ENCODE measurements around the gene FGFR2. TPM values are rescaled to one million over a fixed set of nuclear protein-coding genes. Genes with fewer than 3 reads are reported as not detected.

FGFR2 gene
- total RNA-seq, 1 experiment from 2014 or later: 47.1 TPM

DNA sequence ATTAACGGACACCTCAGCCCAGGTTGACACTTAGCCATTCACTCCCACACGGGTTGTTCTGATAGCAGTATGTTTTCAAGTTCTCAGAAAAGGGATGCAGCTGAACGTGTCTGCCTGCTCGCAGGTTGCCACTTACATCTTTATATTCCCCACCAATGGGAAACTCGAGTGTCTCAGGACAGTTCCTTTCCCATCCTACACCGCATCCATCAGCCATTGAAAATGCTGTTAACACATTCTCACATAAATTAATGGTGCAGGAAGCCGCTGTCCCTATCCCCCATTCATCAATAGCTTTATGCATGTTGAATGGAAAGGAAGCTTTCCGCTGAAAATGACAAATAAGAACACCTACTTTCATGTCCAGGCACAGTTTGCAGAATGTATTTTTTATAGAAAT, 1.7 kb upstream of the FGFR2 start:
- DNase-seq: no peak
- H3K27me3 ChIP-seq (ENCODE audit: control insufficient read depth, insufficient read depth, low read length): peaks cover 3% of the 10 kb centered on the region; the same call in 1 of the 2 replicates
- no peak overlapping the region for H3K4me3 ChIP-seq (ENCODE audit: insufficient read depth, low read depth, low read length)
- H3K36me3 ChIP-seq (replicated peaks; ENCODE audit: control insufficient read depth, insufficient read depth, low read length): no peaks in the 10 kb centered on the region; the same call in 1 of the 2 replicates

DNA sequence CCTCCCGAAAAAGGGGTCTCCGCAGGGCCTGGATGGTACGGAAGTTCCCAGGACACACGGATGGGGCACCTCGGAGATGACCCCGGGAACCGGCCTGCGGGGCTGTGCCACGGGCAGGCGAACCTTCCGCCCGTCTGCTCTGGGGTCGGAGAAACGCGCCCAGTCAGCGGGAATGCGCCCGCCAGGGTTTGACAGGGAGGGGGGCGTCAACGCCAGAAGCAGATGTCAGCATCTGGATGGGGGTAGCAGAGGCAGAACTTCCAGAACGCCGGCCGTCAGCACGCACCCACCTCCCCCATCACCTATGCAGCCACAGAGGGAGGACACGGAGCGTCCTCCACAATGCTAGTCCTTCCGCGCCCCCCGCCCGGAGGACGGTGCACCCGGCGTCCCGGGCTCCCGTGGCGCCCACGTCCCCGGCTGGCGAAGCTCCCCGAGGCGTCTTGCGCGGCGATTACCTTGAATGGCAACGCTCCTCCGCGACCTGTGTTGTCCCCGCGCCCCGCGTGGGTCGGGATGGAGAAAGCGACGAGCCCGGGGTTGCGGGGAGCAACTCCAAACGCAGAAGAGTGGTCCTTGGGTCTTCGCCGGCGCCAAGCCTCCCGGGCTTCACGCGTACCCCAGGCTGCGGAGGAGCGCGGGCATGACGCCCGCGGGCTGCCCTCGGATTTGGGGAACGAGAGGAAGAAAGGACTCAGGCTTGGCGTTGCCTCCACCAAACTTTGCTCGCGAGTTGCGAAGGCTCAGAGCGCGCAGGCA, 561 bp downstream of the FGFR2 start:
- DNase-seq: peak; percentile 79
- Histone ChIP-seq H3K4me3 (ENCODE audit: insufficient read depth, low read depth, low read length) (peak overlapping the region; percentile 99), H3K27me3 (ENCODE audit: control insufficient read depth, insufficient read depth, low read length) (peaks cover 3% of the 10 kb centered on the region; the same call in 1 of the 2 replicates), H3K36me3 (replicated peaks; ENCODE audit: control insufficient read depth, insufficient read depth, low read length) (peaks cover 15% of the 10 kb centered on the region)

DNA sequence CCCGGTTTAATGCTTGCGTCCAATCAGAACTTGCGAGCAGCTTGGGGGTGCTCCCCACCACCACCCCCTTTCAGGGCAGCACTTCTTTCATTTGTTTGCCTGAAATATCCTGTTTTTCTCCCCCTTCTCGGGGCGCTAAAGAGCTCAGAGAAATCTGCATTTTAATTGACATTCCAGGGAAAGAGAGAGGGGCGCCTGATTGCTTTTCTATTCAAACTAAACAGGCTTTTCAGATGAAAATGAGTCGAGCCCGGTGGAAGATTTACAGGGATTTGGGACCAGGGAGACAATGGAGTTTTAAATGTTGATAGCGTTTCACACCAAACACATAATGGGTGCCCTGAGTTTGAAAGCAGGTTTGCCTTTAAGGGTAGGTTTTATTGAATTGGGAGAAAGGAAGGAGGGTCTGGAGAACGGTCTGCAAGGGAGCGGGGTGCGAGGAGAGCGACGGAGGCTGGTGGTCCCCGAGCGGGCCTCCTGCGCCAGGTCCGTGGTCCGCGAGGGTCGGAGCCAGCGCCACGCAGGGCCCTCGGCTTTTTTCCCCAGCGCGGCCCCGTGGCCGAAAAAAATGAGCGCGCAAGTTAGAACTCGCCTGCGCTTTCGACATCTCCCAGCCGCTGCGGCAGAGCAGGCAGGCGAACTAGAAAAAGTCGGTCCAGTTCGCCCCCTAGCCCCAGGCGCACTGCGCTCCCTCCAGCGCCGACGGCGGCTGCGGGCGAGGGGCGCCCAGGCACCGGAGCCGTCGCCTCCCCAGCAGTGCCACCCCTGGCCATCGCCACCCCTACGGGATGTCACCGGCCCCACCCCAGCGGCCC, 1.3 kb downstream of the FGFR2 start:
- peak; percentile 89 for DNase-seq
- H3K4me3 ChIP-seq (ENCODE audit: insufficient read depth, low read depth, low read length): peak overlapping the region; percentile 99
- H3K27me3 ChIP-seq (ENCODE audit: control insufficient read depth, insufficient read depth, low read length): peaks cover 3% of the 10 kb centered on the region; the same call in 1 of the 2 replicates
- H3K36me3 ChIP-seq (replicated peaks; ENCODE audit: control insufficient read depth, insufficient read depth, low read length): peaks cover 21% of the 10 kb centered on the region

DNA sequence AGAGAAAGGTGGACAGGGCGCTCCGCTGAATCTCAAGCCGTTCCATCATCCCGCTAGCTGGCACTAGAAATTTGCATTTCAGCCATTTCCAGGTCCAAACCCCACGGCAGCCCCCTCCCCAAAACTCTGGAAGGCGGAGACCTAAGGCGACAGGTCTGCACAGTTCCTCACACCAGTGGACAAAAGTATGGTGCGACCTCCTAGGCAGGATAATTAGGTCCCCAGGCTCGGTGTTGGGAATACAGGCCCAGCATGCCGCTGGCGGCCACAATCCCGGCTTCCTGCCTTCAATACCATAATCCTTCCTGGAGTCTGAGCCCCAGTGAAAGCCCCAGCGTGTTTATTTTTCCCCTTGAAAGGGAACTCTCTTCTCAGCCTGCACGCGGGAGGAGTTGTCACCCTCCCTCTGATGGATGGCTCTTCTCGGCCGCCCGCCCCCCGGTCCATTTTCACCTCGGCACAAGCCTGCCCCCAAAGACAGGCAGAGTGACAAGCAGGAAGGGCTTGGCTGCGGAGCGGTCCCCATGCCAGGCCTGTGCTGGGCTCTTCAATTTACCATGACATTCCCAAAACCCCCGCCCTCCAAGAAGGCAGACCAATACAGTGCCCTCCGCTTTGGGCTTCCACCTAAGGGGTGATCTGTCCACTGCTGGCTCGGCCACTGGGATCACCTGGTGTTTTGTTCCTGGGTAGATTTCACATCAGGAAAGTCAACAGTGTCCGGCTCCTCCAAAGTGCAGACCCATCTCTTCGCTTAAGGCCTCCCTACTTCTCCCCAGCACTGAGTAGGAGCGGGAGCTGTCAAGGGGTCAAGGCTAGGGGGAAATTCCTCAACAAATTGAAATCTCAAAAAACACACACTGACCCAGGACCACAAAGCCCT, 2.2 kb downstream of the FGFR2 start:
- peak; percentile 74 for DNase-seq
- Histone ChIP-seq H3K27me3 (ENCODE audit: control insufficient read depth, insufficient read depth, low read length) (peaks cover 2% of the 10 kb centered on the region; the same call in 1 of the 2 replicates), H3K4me3 (ENCODE audit: insufficient read depth, low read depth, low read length) (peak overlapping the region; percentile 99), H3K36me3 (replicated peaks; ENCODE audit: control insufficient read depth, insufficient read depth, low read length) (peaks cover 21% of the 10 kb centered on the region)

DNA sequence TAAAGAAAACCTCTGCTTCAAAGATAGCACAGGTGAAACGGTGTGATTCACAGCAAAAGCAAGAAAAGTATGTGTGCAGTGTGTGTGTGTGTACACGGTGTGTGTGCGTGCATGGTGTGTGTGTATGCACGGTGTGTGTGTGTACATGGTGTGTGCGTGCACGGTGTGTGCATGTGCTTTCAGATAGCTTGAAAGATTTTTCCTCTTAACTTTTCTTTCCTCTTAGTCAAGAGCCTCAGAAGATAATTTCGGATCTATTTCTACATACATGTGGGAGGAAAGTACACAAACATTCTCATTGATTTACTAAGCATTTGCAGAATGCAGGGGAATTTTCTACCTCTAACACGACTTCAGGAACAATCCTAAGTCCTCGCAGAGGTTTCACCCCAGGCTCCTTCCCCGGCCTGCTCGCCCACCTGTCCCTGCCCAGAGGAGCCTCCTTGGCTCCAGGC, 2.9 kb downstream of the FGFR2 start:
- H3K4me3 ChIP-seq (ENCODE audit: insufficient read depth, low read depth, low read length): peak overlapping the region; percentile 99
- peaks cover 21% of the 10 kb centered on the region for H3K36me3 ChIP-seq (replicated peaks; ENCODE audit: control insufficient read depth, insufficient read depth, low read length)
- DNase-seq: no peak
- H3K27me3 ChIP-seq (ENCODE audit: control insufficient read depth, insufficient read depth, low read length): peaks cover 2% of the 10 kb centered on the region; the same call in 1 of the 2 replicates

DNA sequence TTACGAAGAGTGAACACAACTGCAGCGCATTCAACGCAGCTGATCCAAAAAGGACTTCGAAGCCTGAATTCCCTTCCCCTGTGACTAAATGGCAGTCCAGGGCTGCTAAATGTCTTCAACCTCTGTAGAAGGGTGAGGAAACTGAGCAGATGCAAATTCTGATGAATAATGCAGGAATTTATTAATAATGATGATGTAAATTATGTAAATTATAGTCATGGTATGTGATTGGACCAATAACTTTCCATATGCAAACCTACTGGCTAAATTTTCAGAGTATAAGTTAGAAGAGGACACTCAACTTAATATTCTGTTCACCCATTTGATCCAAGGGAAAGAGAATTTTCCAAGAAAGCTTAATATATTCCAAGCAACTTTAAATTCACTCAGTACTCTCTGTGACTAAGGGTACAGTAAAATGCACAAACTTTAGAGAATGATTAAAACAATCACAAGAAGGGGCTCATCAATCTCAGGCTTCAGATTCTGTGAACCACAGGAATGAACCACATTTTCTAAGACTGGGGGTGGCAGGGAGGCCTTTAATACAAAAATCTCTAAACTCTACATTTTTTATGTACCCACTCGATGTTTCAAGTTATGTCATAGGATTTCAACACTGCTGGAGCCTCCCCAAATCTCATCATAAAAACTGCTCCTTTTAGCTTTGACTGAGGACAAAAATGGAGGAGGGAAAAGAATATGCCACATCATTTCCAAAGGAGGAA, 3.5 kb downstream of the FGFR2 start:
- Histone ChIP-seq H3K27me3 (ENCODE audit: control insufficient read depth, insufficient read depth, low read length) (peaks cover 2% of the 10 kb centered on the region; the same call in 1 of the 2 replicates), H3K4me3 (ENCODE audit: insufficient read depth, low read depth, low read length) (no peak overlapping the region), H3K36me3 (replicated peaks; ENCODE audit: control insufficient read depth, insufficient read depth, low read length) (peaks cover 21% of the 10 kb centered on the region)
- no peak for DNase-seq

DNA sequence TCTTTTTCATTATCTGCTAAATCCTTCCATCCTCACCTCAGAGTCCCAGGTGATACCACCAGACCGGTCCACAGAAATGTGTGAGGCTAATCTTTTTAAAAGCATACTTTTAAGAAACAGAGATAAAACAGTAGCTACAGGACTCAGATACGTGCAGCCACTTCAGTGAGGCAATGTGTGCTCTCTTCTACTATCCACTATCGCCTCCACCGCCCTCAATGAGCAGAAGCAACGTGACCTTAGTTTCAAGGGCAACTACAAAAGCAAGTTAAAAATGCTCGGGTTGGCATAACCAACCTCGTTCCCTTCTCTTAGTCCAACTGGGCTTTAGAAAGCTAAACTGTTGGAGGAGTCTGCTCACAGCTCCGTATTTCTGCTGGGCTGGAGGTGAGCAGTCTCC, 4.2 kb downstream of the FGFR2 start:
- no peak for DNase-seq
- Histone ChIP-seq H3K27me3 (ENCODE audit: control insufficient read depth, insufficient read depth, low read length) (no peaks in the 10 kb centered on the region), H3K36me3 (replicated peaks; ENCODE audit: control insufficient read depth, insufficient read depth, low read length) (peaks cover 21% of the 10 kb centered on the region), H3K4me3 (ENCODE audit: insufficient read depth, low read depth, low read length) (no peak overlapping the region)

DNA sequence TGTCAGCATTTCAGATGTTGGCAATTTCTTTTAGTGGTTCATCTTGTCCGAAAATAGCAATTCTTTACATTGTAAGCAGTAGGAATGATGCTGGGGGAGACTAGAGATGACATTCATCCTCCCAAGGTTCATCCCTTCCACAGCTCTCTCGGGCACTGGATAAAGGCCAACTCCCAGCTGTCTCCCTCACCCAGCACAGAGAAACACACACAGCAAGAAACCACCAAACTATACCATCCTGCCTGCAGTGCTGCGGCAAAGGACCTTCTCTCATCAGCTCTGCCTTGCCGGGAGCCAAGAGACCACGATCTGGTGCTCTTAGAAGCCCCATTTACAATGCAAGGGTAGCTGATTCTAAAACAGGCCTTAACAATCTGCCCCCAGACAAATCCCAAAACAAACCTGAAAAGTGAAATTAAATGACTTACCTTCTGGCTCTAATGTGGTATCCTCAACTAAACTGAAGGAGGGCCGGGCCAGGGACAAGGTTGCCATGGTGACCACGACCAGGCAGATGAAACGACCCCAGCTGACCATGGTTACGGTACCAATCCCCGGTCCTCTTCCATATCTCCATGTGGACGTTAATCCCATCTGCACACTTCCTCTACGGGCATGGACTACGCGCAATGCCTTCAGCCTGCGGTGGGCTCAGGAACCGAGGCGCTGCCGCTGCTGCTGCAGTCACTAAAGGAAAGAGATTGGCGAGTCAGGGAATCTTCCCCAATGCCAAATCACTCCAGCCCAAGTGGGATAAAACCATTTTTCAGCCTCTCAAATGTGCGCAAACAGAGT, 4.8 kb downstream of the FGFR2 start:
- Histone ChIP-seq H3K4me3 (ENCODE audit: insufficient read depth, low read depth, low read length) (no peak overlapping the region), H3K36me3 (replicated peaks; ENCODE audit: control insufficient read depth, insufficient read depth, low read length) (peaks cover 21% of the 10 kb centered on the region), H3K27me3 (ENCODE audit: control insufficient read depth, insufficient read depth, low read length) (no peaks in the 10 kb centered on the region)
- DNase-seq: no peak

DNA sequence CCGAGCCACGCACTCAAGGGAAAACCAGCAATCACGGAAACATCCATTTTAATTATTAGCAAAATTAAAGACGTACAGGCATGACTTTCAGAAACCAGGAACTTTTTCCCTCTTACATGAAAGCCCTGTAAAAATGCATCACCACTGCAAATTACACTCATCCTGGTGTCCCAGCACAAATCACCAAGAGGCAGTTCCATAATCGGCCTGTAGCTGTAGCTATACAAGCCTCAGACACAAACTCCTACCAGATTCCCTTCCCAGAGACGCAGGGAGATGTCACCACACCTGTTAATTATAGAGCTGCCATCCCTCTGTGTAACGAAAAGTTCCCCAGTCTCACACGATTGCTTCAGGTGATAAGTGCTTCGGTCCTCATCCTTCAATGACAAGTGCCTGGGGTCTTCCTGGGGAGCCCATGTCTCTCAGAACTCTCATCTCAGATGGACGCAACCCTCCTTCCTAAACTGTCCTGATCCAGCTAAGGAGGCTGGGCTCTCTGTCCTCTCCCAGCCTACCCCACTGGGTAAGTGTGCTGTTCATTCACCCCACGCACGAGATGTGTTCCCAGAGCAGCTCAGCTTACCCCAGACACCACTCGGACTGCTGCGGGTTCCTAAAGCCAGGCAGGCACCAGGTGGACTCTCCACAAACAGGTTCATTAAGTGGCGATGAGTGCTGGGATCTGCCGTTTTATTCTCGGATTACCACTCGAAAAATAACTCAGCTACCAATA, 5.9 kb downstream of the FGFR2 start:
- peak; percentile 57 for DNase-seq
- no peaks in the 10 kb centered on the region for H3K27me3 ChIP-seq (ENCODE audit: control insufficient read depth, insufficient read depth, low read length)
- peaks cover 21% of the 10 kb centered on the region for H3K36me3 ChIP-seq (replicated peaks; ENCODE audit: control insufficient read depth, insufficient read depth, low read length)
- H3K4me3 ChIP-seq (ENCODE audit: insufficient read depth, low read depth, low read length): no peak overlapping the region

DNA sequence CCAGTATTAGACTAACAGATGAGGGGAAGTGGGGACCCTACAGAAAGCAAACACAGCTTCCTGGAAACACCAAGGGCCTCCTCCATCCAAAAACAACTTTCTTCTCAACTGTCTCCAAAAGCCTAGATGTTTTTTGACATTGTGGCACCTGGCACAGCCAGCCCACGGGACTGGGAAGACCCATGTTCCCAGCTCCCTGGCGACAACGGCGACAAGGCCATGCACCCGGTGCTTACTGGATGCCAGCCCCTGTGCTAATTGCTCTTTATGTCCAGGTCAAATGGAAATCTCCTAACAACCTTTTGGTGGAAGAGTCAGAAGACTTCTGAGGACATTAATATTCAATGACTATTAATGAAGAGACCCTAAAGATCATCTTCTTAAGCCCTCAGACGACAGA, 7.1 kb downstream of the FGFR2 start:
- Histone ChIP-seq H3K36me3 (replicated peaks; ENCODE audit: control insufficient read depth, insufficient read depth, low read length) (peaks cover 22% of the 10 kb centered on the region), H3K4me3 (ENCODE audit: insufficient read depth, low read depth, low read length) (no peak overlapping the region), H3K27me3 (ENCODE audit: control insufficient read depth, insufficient read depth, low read length) (no peaks in the 10 kb centered on the region)
- DNase-seq: no peak

DNA sequence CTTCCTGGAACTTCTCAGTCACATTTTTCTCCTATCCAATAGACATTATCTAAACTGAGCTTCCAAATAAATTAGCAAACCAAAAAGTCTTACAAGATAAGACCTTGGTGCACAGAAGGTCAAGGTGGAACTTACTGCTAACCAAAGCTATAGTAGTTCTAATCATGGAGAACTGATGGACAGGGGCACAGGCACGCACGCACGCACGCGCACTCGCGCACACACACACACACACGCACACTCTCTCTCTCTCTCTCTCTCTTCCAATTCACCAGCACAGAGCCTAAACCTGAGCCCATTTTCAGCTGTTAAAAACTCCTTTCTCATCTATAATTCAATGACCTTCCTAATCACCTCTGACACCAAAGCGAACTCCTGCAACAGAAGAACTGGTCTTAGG, 7.5 kb downstream of the FGFR2 start:
- DNase-seq: no peak
- no peaks in the 10 kb centered on the region for H3K27me3 ChIP-seq (ENCODE audit: control insufficient read depth, insufficient read depth, low read length)
- peaks cover 22% of the 10 kb centered on the region for H3K36me3 ChIP-seq (replicated peaks; ENCODE audit: control insufficient read depth, insufficient read depth, low read length)
- H3K4me3 ChIP-seq (ENCODE audit: insufficient read depth, low read depth, low read length): no peak overlapping the region

DNA sequence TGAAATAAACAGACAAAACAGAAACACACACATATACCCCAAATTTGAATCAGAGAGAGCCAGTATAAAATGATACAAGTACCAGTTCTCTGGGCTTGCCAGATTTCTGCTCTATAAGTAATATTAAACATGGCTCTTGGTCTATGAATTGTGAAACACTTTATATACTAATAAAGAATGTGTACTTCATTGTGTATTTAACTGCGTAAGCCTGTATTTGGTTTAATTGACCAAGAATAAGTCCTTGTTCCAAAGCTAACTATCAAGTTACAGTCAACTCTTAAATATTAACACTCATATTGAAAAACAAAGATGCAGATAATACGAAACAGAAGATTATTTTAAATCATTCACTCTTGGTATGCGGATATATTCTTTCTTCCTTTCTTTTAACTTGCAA, 8.7 kb downstream of the FGFR2 start:
- H3K27me3 ChIP-seq (ENCODE audit: control insufficient read depth, insufficient read depth, low read length): no peaks in the 10 kb centered on the region

More for the DNA sequence above, 8.7 kb downstream of the FGFR2 start:
- no peak for DNase-seq
- H3K36me3 ChIP-seq (replicated peaks; ENCODE audit: control insufficient read depth, insufficient read depth, low read length): peaks cover 22% of the 10 kb centered on the region
- H3K4me3 ChIP-seq (ENCODE audit: insufficient read depth, low read depth, low read length): no peak overlapping the region
